RWPE2 (cell line): ENCODE results near the gene VAV3.

ENCODE experiments used
- ATAC-seq: fragments of 200-7000 bp; cut with Tn5 transposase; 3 replicates; pipeline ENCODE4 v1.9.1; 2021; ENCODE audit warnings: low read depth
- DNase-seq: peaks from one replicate; pipeline ENCODE4 v3.0.0-alpha.2; 2020; ENCODE audit warnings: low spot score
- H3K27ac ChIP-seq: fragments of 450-650 bp; 2 replicates; pipeline ENCODE4 v1.5.1; 2017; ENCODE audit warnings: mild to moderate bottlenecking; ENCODE audit not compliant: poor library complexity, severe bottlenecking
- H3K27me3 ChIP-seq: fragments of 250-450 bp; sonication (Bioruptor Pico); 2 replicates; pipeline ENCODE4 v1.5.1; 2021; ENCODE audit warnings: mild to moderate bottlenecking, moderate library complexity; ENCODE audit not compliant: insufficient read depth, poor library complexity, severe bottlenecking
- H3K36me3 ChIP-seq: fragments of 250-450 bp; sonication (Bioruptor Pico); 2 replicates; pipeline ENCODE4 v1.5.1; 2020; ENCODE audit warnings: low read depth, mild to moderate bottlenecking, moderate library complexity
- H3K4me1 ChIP-seq: fragments of 250-450 bp; sonication (Bioruptor Pico); 2 replicates; pipeline ENCODE4 v1.5.1; 2021; ENCODE audit warnings: mild to moderate bottlenecking, moderate library complexity; ENCODE audit not compliant: insufficient read depth, poor library complexity, severe bottlenecking
- H3K4me3 ChIP-seq: fragments of 250-450 bp; sonication (Bioruptor Pico); 2 replicates; pipeline ENCODE4 v1.5.1; 2021; ENCODE audit warnings: mild to moderate bottlenecking, moderate library complexity; ENCODE audit not compliant: severe bottlenecking
- H3K9me3 ChIP-seq: fragments of 250-450 bp; sonication (Bioruptor Pico); 2 replicates; pipeline ENCODE4 v1.5.1; 2021; ENCODE audit warnings: mild to moderate bottlenecking, moderate library complexity; ENCODE audit not compliant: severe bottlenecking
- TF ChIP-seq, protein P1 (sequence below): fragments of 450-650 bp; IDR thresholded peaks from one replicate; pipeline ENCODE4 v1.5.1; 2017; ENCODE audit warnings: mild to moderate bottlenecking, moderate library complexity; ENCODE audit not compliant: poor library complexity, severe bottlenecking

The VAV3 gene, protein sequence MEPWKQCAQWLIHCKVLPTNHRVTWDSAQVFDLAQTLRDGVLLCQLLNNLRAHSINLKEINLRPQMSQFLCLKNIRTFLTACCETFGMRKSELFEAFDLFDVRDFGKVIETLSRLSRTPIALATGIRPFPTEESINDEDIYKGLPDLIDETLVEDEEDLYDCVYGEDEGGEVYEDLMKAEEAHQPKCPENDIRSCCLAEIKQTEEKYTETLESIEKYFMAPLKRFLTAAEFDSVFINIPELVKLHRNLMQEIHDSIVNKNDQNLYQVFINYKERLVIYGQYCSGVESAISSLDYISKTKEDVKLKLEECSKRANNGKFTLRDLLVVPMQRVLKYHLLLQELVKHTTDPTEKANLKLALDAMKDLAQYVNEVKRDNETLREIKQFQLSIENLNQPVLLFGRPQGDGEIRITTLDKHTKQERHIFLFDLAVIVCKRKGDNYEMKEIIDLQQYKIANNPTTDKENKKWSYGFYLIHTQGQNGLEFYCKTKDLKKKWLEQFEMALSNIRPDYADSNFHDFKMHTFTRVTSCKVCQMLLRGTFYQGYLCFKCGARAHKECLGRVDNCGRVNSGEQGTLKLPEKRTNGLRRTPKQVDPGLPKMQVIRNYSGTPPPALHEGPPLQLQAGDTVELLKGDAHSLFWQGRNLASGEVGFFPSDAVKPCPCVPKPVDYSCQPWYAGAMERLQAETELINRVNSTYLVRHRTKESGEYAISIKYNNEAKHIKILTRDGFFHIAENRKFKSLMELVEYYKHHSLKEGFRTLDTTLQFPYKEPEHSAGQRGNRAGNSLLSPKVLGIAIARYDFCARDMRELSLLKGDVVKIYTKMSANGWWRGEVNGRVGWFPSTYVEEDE

DNA sequence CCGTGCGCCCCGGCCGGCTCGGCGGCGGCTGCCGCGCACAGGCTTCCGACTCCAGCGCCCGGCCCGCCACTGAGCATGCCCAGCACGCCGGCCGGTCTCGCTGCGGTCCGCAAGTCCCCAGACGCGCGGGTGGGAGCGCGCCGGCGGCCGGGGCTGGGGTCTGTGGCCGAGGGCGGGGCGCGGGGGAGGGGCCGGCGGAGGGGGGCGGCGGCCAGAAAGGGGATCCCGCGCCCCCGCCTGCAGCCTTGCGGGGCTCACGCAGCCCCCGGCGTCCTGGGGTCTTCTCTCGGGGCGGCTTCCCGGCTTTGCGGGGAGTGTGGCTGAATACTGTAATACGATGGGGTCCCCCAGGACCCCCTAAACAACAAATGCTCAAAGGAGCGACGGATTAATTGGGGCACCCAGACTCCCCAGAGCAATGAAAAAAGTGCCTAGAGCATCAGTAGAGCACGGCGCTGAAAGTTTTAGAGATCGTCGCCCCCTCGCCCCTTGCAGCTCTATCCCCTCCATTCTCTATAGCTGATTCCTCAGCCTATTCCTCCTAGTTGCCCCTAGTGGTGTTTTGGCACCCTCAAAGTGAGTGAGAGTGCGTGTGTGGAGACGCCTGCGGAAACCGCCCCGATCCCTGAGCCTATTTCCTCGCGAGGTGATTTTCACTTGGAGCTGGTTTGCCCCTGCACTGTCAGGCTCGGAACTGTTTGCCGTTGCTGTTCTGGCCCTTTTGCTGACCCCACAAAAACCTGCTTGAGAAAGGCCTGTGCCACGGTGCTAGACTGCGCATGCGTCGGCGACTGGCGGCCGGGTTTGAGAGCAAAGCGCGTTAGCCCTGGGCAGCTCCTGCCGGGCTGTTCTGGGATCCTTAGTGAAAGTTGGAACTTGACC lies at the start of gene VAV3:
Gene VAV3, minus strand, starts transcription at position 71 of the 882 bp plus-strand sequence. CDS start 311 bp downstream, outside the sequence.
- Histone ChIP-seq H3K27ac (no peak within 1 kb of the TSS), H3K4me3 (peak within 1 kb of the TSS; percentile 52), H3K9me3 (no peaks in the 10 kb centered on the region), H3K4me1 (peaks cover 4% of the 10 kb centered on the region), H3K36me3 (no peaks in the 10 kb centered on the region), H3K27me3 (peaks cover 16% of the 10 kb centered on the region)
- DNase-seq (peak; percentile 54), ATAC-seq (peak; percentile 57)
- TF ChIP-seq, protein P1, sequence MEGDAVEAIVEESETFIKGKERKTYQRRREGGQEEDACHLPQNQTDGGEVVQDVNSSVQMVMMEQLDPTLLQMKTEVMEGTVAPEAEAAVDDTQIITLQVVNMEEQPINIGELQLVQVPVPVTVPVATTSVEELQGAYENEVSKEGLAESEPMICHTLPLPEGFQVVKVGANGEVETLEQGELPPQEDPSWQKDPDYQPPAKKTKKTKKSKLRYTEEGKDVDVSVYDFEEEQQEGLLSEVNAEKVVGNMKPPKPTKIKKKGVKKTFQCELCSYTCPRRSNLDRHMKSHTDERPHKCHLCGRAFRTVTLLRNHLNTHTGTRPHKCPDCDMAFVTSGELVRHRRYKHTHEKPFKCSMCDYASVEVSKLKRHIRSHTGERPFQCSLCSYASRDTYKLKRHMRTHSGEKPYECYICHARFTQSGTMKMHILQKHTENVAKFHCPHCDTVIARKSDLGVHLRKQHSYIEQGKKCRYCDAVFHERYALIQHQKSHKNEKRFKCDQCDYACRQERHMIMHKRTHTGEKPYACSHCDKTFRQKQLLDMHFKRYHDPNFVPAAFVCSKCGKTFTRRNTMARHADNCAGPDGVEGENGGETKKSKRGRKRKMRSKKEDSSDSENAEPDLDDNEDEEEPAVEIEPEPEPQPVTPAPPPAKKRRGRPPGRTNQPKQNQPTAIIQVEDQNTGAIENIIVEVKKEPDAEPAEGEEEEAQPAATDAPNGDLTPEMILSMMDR, result no peak

- H3K27ac ChIP-seq, result no peak overlapping the region
- no peak for ATAC-seq
- no peaks in the 10 kb centered on the region for H3K36me3 ChIP-seq
- no peak overlapping the region for H3K4me3 ChIP-seq
- no peaks in the 10 kb centered on the region for H3K27me3 ChIP-seq
- TF ChIP-seq, protein P1, result no peak
- peaks cover 35% of the 10 kb centered on the region for H3K4me1 ChIP-seq
- no peaks in the 10 kb centered on the region for H3K9me3 ChIP-seq
- no peak for DNase-seq
Observed at GRCh38 chr1:108012553-108012952, 47.6 kb upstream of the VAV3 start.

- TF ChIP-seq, protein P1, result no peak
Observed at GRCh38 chr1:108011295-108011694, 46.3 kb upstream of the VAV3 start.

DNA sequence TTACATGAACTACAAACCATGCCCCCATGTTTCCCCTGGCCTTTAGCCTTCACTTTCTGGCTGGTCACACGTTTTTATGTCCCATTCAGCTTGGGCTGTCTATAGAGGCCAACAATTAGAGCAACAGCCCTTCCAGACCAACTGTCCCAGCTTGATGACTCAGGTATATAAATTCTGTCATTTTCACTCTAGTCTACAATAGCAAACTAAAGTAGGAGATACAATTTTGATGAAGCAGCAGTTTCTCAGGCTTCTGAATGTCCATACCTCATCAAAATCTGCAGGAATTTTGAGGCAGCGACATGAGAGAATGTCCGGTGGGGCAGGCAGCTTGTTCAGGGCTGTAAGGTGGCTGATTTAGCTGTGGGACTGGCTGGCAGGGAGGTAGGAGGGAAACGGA lies 45.6 kb upstream of the VAV3 start:
- no peak for ATAC-seq
- no peak overlapping the region for H3K4me3 ChIP-seq
- TF ChIP-seq, protein P1, result no peak
- no peak for DNase-seq
- peak overlapping the region; percentile 57 for H3K27ac ChIP-seq
- H3K9me3 ChIP-seq, result no peaks in the 10 kb centered on the region
- peaks cover 26% of the 10 kb centered on the region for H3K4me1 ChIP-seq
- H3K27me3 ChIP-seq, result no peaks in the 10 kb centered on the region
- H3K36me3 ChIP-seq, result no peaks in the 10 kb centered on the region

More at GRCh38 chr1:108011295-108011694, 46.3 kb upstream of the VAV3 start:
- H3K36me3 ChIP-seq, result no peaks in the 10 kb centered on the region
- no peak for DNase-seq
- ATAC-seq, result no peak
- H3K9me3 ChIP-seq, result no peaks in the 10 kb centered on the region
- H3K27ac ChIP-seq, result no peak overlapping the region
- no peaks in the 10 kb centered on the region for H3K27me3 ChIP-seq
- H3K4me3 ChIP-seq, result no peak overlapping the region
- peaks cover 30% of the 10 kb centered on the region for H3K4me1 ChIP-seq
